Breast epithelium (tissue), 3 donors: ENCODE results near the gene TPST1.

ENCODE experiments used
- POLR2A ChIP-seq: fragments of 450-650 bp; IDR thresholded peaks from one replicate; pipeline ENCODE4 v1.6.1; 2016; ENCODE audit warnings: antibody characterized with exemption, mild to moderate bottlenecking, moderate library complexity
- POLR2AphosphoS5 ChIP-seq, 3 donors: sonication (generic); formaldehyde crosslinking; IDR thresholded peaks; one replicate each; pipeline ENCODE4 v1.6.1; 2017; ENCODE audit warnings: antibody characterized with exemption in 3 of 3
- TF ChIP-seq, protein P1 (sequence below), 3 donors: fragments of 450-650 bp; IDR thresholded peaks; one replicate each; pipeline ENCODE4 v1.5.1; 2016 to 2017; ENCODE audit warnings: antibody characterized with exemption in 3 of 3, mild to moderate bottlenecking in 3 of 3, moderate library complexity in 3 of 3

DNA sequence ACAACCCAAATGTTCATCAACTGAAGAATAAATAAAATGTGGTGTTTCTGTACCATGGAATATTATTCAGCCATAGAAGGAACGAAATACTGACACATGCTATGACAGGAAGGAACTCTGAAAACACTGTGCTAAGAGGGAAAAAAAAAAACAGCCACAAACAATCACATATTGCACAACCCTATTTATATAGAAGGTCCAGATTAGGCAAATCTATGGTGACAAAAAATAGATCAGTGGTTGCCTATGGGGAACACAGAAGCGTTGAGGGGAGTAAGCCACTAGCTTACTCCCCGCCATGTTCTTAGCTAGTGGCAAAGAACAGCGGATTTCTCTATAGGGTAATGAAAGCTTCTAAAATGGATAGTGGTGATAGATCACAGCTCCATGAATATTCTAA lies 198.4 kb downstream of the TPST1 start:
- TF ChIP-seq, protein P1, sequence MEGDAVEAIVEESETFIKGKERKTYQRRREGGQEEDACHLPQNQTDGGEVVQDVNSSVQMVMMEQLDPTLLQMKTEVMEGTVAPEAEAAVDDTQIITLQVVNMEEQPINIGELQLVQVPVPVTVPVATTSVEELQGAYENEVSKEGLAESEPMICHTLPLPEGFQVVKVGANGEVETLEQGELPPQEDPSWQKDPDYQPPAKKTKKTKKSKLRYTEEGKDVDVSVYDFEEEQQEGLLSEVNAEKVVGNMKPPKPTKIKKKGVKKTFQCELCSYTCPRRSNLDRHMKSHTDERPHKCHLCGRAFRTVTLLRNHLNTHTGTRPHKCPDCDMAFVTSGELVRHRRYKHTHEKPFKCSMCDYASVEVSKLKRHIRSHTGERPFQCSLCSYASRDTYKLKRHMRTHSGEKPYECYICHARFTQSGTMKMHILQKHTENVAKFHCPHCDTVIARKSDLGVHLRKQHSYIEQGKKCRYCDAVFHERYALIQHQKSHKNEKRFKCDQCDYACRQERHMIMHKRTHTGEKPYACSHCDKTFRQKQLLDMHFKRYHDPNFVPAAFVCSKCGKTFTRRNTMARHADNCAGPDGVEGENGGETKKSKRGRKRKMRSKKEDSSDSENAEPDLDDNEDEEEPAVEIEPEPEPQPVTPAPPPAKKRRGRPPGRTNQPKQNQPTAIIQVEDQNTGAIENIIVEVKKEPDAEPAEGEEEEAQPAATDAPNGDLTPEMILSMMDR (IDR thresholded peaks at IDR 0.05): no peak
- no peak for TF ChIP-seq POLR2A
- TF ChIP-seq POLR2AphosphoS5 (IDR thresholded peaks at IDR 0.05): no peak
